HepG2 (cell line): ENCODE measurements around the gene RIMS3. TPM values are rescaled to one million over a fixed set of nuclear protein-coding genes. Genes with fewer than 3 reads are reported as not detected.

Experiments
- ATAC-seq: fragments of 200-7000 bp; cut with Tn5 transposase; 3 replicates; pipeline ENCODE4 v1.9.1; 2020; ENCODE audit warnings: mild to moderate bottlenecking, moderate library complexity
- BruUV-seq: library from RNA; stranded (reverse); fragments of 400-500 nt; replicated peaks from 2 replicates; lab custom pipeline; 2021; lab: Mats Ljungman, UMichigan
- CTCF ChIA-PET: fragments of 300-600 bp; formaldehyde crosslinking; extraction: SDS; loops from one replicate; lab custom pipeline; 2021; ENCODE audit warnings: low total read pairs, inconsistent platforms, low intra/inter-chr PET ratio; lab: Yijun Ruan, JAX
- POLR2A ChIA-PET: fragments of 350-600 bp; sonication (Branson Sonifier 250); formaldehyde crosslinking; loops from one replicate; lab custom pipeline; 2020; ENCODE audit warnings: antibody characterized with exemption, inconsistent platforms; lab: Yijun Ruan, JAX
- DNase-seq: peaks from one replicate; pipeline ENCODE4 v3.0.0-alpha.2; 2015; ENCODE audit warnings: low spot score
- FAIRE-seq: peaks from 3 replicates; lab custom pipeline; 2011; peaks lifted over from hg19 to GRCh38; lab: Jason Lieb, UNC
- H2AFZ ChIP-seq: one replicate; pipeline ENCODE4 v1.6.1; 2011; ENCODE audit warnings: low read length, inconsistent platforms
- H3K27ac ChIP-seq: fragments of 300-600 bp; 3 replicates; pipeline ENCODE4 v1.8.0; 2011; ENCODE audit warnings: mixed run types, mild to moderate bottlenecking, mixed read lengths, low read length, inconsistent platforms; ENCODE audit not compliant: insufficient read depth; ENCODE audit errors: extremely low read length
- H3K27me3 ChIP-seq, 2 experiments: fragments of 200-600 bp in 1 of 2; 2 replicates in 1 of 2; 3 replicates in 1 of 2; pipeline versions ENCODE4 v1.6.0 to v1.8.0; 2011; ENCODE audit warnings: low read length in 2 of 2, mild to moderate bottlenecking in 2 of 2, moderate library complexity in 2 of 2, inconsistent platforms in 1 of 2; ENCODE audit not compliant: insufficient read depth in 2 of 2, control insufficient read depth in 1 of 2
- H3K36me3 ChIP-seq, 2 experiments: fragments of 200-600 bp in 1 of 2; replicated peaks in 1 of 2; 2 replicates in 1 of 2; 3 replicates in 1 of 2; pipeline versions ENCODE4 v1.5.1 to v1.8.0; 2011; ENCODE audit warnings: low read length in 2 of 2, inconsistent platforms in 1 of 2; ENCODE audit not compliant: insufficient read depth in 2 of 2, control insufficient read depth in 1 of 2
- H3K4me1 ChIP-seq: 2 replicates; pipeline ENCODE4 v1.5.1; 2012; ENCODE audit warnings: low read length, inconsistent platforms; ENCODE audit not compliant: insufficient read depth
- H3K4me2 ChIP-seq: 2 replicates; pipeline ENCODE4 v1.6.0; 2011; ENCODE audit warnings: low read depth, low read length, inconsistent platforms
- H3K4me3 ChIP-seq, 3 experiments: fragments of 200-600 bp in 1 of 3; sonication (generic), shearing (Covaris generic) in 1 of 3; replicated peaks in 1 of 3; 2 replicates each; pipeline ENCODE4 v1.5.1; 2011 to 2016; ENCODE audit warnings: low read length in 3 of 3, inconsistent platforms in 2 of 3, low read depth in 2 of 3, mild to moderate bottlenecking in 2 of 3, control low read depth in 1 of 3, mixed read lengths in 1 of 3; ENCODE audit not compliant: insufficient read depth in 1 of 3
- H3K79me2 ChIP-seq: one replicate; pipeline ENCODE4 v1.6.1; 2011; ENCODE audit warnings: low read length, inconsistent platforms; ENCODE audit not compliant: insufficient read depth
- H3K9ac ChIP-seq: 2 replicates; pipeline ENCODE4 v1.6.0; 2011; ENCODE audit warnings: mild to moderate bottlenecking, low read depth, low read length, inconsistent platforms; ENCODE audit not compliant: insufficient read depth
- H3K9me3 ChIP-seq: 2 replicates; pipeline ENCODE4 v1.5.1; 2012; ENCODE audit warnings: mild to moderate bottlenecking, low read length
- H4K20me1 ChIP-seq: 2 replicates; pipeline ENCODE4 v1.6.0; 2011; ENCODE audit warnings: inconsistent platforms, mild to moderate bottlenecking, low read length, moderate library complexity; ENCODE audit not compliant: insufficient read depth
- KLF11 ChIP-seq: IDR thresholded peaks from 2 replicates; pipeline ENCODE4 v1.6.1; 2016; ENCODE audit warnings: missing compliant biosample characterization
- PHB2 ChIP-seq: fragments of 450-650 bp; IDR thresholded peaks from 2 replicates; pipeline ENCODE4 v1.6.1; 2018; ENCODE audit not compliant: partially characterized antibody
- PITX1 ChIP-seq: sonication (generic); formaldehyde crosslinking; IDR thresholded peaks from 2 replicates; pipeline ENCODE4 v1.5.1; 2020; ENCODE audit warnings: mild to moderate bottlenecking, missing genetic modification reagents
- SALL2 ChIP-seq: sonication (generic); formaldehyde crosslinking; IDR thresholded peaks from 2 replicates; pipeline ENCODE4 v1.8.1; 2023; ENCODE audit warnings: mild to moderate bottlenecking, missing genetic modification reagents, inconsistent platforms
- SKI ChIP-seq: fragments of 450-650 bp; IDR thresholded peaks from one replicate; pipeline ENCODE4 v1.6.1; 2018; ENCODE audit warnings: mild to moderate bottlenecking; ENCODE audit not compliant: partially characterized antibody
- U2AF1 ChIP-seq: fragments of 200-400 bp; formaldehyde crosslinking; optimal IDR thresholded peaks from 2 replicates; pipeline ENCODE3; 2017; ENCODE audit warnings: mild to moderate bottlenecking, low read depth, low read length
- ZBTB8A ChIP-seq: sonication (generic); formaldehyde crosslinking; IDR thresholded peaks from 2 replicates; pipeline ENCODE4 v1.4.0; 2020; ENCODE audit warnings: mild to moderate bottlenecking, low read depth, missing genetic modification reagents, borderline replicate concordance
- ZC3H13 ChIP-seq: sonication (generic); formaldehyde crosslinking; IDR thresholded peaks from 2 replicates; pipeline ENCODE4 v1.8.1; 2023; ENCODE audit warnings: mild to moderate bottlenecking, missing genetic modification reagents, moderate library complexity
- ZFX ChIP-seq: sonication (generic); formaldehyde crosslinking; IDR thresholded peaks from 2 replicates; pipeline ENCODE4 v1.4.0; 2020; ENCODE audit warnings: mild to moderate bottlenecking, low read depth, missing genetic modification reagents, moderate library complexity
- ZNF564 ChIP-seq: sonication (generic); formaldehyde crosslinking; IDR thresholded peaks from 2 replicates; pipeline ENCODE4 v1.8.1; 2023; ENCODE audit warnings: mild to moderate bottlenecking, missing genetic modification reagents
- ZNF724P ChIP-seq: sonication (generic); formaldehyde crosslinking; IDR thresholded peaks from 2 replicates; pipeline ENCODE4 v1.8.0; 2022; ENCODE audit warnings: missing genetic modification reagents, borderline replicate concordance
- WGBS: methylation state at CpG from one replicate; pipeline ENCODE4 v1.1.6; 2017; ENCODE audit warnings: low lambda C conversion rate; 5-methylcytosine and 5-hydroxymethylcytosine counted together
- in situ Hi-C: cut with HindIII; loops from 2 replicates; pipeline ENCODE4 v1.10.0; 2017; ENCODE audit warnings: low pct_unique_long_range_greater_than_20kb; ENCODE audit not compliant: extremely low pct_ligation_motif_present
- intact Hi-C: fragments of 100-400 bp; cut with micrococcal nuclease; formaldehyde crosslinking; loops from one replicate; pipeline ENCODE4 v1.10.0; 2022; ENCODE audit not compliant: unreplicated experiment
- polyA plus RNA-seq, 8 experiments: library from polyadenylated mRNA; depleted of rRNA in 3 of 8; stranded (reverse) in 7 of 8; unstranded in 1 of 8; fragments of >200 nt; fragmentation: Illumina TruSeq in 4 of 8; extraction: Trizol in 4 of 8; gene quantifications; 2 replicates each; pipeline versions ENCODE4 v1.2.1 to v1.2.3, GENCODE V29; 2011 to 2016; ENCODE audit warnings: low read depth in 4 of 8, missing spikeins in 1 of 8, mixed read lengths in 1 of 8; ENCODE audit not compliant: insufficient read depth in 1 of 8
- total RNA-seq, 5 experiments: library from RNA; depleted of rRNA; stranded (reverse); fragments of >200 nt; fragmentation: Illumina TruSeq; extraction: Trizol; gene quantifications; 2 replicates each; pipeline ENCODE4 v1.2.3, GENCODE V29; 2016; ENCODE audit warnings: low read depth in 1 of 5
- TF ChIP-seq, protein P1 (sequence below): sonication (generic); formaldehyde crosslinking; IDR thresholded peaks from 2 replicates; pipeline ENCODE4 v1.4.0; 2020; ENCODE audit warnings: missing genetic modification reagents
- TF ChIP-seq, protein P2 (sequence below): sonication (generic); formaldehyde crosslinking; IDR thresholded peaks from 2 replicates; pipeline ENCODE4 v1.4.0; 2020; ENCODE audit warnings: missing genetic modification reagents, borderline replicate concordance

Gene RIMS3
- total and polyA plus RNA-seq, 2 of the 13 experiments (the other 11 are each of a cell fraction or from before 2014, with no cell fraction given): 2.1 to 5.4 TPM

DNA sequence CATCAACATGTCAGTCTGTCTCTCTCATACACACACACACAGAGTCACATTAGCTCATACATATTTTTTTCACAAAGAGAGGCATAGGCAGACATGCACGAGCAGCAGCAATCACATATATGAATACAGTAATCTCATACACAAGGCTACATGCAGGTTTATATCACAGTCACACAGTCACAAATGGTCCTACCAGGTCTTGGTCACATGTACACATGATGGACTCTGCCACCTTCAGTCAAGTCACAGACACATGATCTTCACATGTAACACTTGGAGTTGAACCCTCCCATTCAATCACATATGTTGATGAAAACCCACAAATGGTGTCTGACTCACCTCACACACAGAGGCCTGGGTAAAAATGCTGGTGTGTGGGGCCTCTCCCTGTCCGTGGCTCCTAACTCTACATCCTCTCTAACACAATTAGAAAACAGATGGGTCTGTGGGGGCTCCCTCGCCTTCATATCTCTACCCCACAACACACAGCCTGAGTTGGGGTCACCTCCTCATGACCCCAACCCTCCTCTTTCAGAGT lies 27.9 kb downstream of the RIMS3 start:
- no peak for DNase-seq
- in situ Hi-C loops (no loop called here), intact Hi-C loops (no loop called here)
- H4K20me1 ChIP-seq: no peaks in the 10 kb centered on the region
- no peak for ATAC-seq
- BruUV-seq: no TSS peak
- 75% methylated on average over 3 of the region's 3 CpGs for WGBS
- peaks cover 7% of the 10 kb centered on the region; the same call in 1 of the 2 replicates for H3K4me1 ChIP-seq
- no peaks in the 10 kb centered on the region for H3K9me3 ChIP-seq
- no peaks in the 10 kb centered on the region; a peak in 1 of 5 replicates for H3K36me3 ChIP-seq
- no peaks in the 10 kb centered on the region for H3K27me3 ChIP-seq
- ChIA-PET POLR2A (no interaction called here), CTCF (no interaction called here)
- H3K4me2 ChIP-seq: no peak overlapping the region
- no peak for FAIRE-seq
- no peak overlapping the region for H3K9ac ChIP-seq
- no peak overlapping the region for H3K4me3 ChIP-seq
- no peak overlapping the region for H3K27ac ChIP-seq
- TF ChIP-seq PITX1 (CRISPR knock-in tag) (no peak), ZNF564 (no peak), SKI (no peak), ZNF724P (CRISPR knock-in tag) (no peak), ZC3H13 (CRISPR knock-in tag) (no peak), SALL2 (CRISPR knock-in tag) (no peak), U2AF1 (no peak), KLF11 (CRISPR knock-in tag) (no peak), PHB2 (no peak), ZBTB8A (CRISPR knock-in tag) (no peak), ZFX (no peak)
- TF ChIP-seq, protein P1, sequence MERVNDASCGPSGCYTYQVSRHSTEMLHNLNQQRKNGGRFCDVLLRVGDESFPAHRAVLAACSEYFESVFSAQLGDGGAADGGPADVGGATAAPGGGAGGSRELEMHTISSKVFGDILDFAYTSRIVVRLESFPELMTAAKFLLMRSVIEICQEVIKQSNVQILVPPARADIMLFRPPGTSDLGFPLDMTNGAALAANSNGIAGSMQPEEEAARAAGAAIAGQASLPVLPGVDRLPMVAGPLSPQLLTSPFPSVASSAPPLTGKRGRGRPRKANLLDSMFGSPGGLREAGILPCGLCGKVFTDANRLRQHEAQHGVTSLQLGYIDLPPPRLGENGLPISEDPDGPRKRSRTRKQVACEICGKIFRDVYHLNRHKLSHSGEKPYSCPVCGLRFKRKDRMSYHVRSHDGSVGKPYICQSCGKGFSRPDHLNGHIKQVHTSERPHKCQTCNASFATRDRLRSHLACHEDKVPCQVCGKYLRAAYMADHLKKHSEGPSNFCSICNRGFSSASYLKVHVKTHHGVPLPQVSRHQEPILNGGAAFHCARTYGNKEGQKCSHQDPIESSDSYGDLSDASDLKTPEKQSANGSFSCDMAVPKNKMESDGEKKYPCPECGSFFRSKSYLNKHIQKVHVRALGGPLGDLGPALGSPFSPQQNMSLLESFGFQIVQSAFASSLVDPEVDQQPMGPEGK: no peak
- TF ChIP-seq, protein P2, sequence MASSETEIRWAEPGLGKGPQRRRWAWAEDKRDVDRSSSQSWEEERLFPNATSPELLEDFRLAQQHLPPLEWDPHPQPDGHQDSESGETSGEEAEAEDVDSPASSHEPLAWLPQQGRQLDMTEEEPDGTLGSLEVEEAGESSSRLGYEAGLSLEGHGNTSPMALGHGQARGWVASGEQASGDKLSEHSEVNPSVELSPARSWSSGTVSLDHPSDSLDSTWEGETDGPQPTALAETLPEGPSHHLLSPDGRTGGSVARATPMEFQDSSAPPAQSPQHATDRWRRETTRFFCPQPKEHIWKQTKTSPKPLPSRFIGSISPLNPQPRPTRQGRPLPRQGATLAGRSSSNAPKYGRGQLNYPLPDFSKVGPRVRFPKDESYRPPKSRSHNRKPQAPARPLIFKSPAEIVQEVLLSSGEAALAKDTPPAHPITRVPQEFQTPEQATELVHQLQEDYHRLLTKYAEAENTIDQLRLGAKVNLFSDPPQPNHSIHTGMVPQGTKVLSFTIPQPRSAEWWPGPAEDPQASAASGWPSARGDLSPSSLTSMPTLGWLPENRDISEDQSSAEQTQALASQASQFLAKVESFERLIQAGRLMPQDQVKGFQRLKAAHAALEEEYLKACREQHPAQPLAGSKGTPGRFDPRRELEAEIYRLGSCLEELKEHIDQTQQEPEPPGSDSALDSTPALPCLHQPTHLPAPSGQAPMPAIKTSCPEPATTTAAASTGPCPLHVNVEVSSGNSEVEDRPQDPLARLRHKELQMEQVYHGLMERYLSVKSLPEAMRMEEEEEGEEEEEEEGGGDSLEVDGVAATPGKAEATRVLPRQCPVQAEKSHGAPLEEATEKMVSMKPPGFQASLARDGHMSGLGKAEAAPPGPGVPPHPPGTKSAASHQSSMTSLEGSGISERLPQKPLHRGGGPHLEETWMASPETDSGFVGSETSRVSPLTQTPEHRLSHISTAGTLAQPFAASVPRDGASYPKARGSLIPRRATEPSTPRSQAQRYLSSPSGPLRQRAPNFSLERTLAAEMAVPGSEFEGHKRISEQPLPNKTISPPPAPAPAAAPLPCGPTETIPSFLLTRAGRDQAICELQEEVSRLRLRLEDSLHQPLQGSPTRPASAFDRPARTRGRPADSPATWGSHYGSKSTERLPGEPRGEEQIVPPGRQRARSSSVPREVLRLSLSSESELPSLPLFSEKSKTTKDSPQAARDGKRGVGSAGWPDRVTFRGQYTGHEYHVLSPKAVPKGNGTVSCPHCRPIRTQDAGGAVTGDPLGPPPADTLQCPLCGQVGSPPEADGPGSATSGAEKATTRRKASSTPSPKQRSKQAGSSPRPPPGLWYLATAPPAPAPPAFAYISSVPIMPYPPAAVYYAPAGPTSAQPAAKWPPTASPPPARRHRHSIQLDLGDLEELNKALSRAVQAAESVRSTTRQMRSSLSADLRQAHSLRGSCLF: no peak
- no peak overlapping the region for H2AFZ ChIP-seq
- no peaks in the 10 kb centered on the region for H3K79me2 ChIP-seq
